Fibroblast of villous mesenchyme (primary cell): ENCODE data around the gene OR9G1. TPM values are rescaled to one million over a fixed set of nuclear protein-coding genes. Genes with fewer than 3 reads are reported as not detected.

Source experiments
- DNase-seq: peaks from one replicate; pipeline ENCODE4 v3.0.0-alpha.2; 2010; ENCODE audit warnings: low read depth
- H3K4me3 ChIP-seq: 2 replicates; pipeline ENCODE4 v1.5.1; 2011; ENCODE audit warnings: low read depth, mild to moderate bottlenecking, low read length
- CTCF ChIP-seq: IDR thresholded peaks from 2 replicates; pipeline ENCODE4 v1.5.1; 2012; ENCODE audit warnings: low read depth, mild to moderate bottlenecking, low read length; ENCODE audit not compliant: insufficient read depth
- total RNA-seq: library from RNA; depleted of rRNA; stranded (reverse); fragments of >200 nt; gene quantifications from 2 replicates; pipeline ENCODE4 v1.2.3, GENCODE V29; 2012

The OR9G1 gene
- total RNA-seq, 1 donor: not detected

- DNase-seq: no peak
- no peak for TF ChIP-seq CTCF
- no peak overlapping the region for H3K4me3 ChIP-seq
These were observed 1.5 kb downstream of the OR9G1 start for GRCh38 chr11:56700242-56700913.

GRCh38 chr11:56700914-56701485 lies 2.1 kb downstream of the OR9G1 start:
- DNase-seq: no peak
- no peak for TF ChIP-seq CTCF
- H3K4me3 ChIP-seq: no peak overlapping the region

- no peak for DNase-seq
- no peak overlapping the region for H3K4me3 ChIP-seq
- no peak for TF ChIP-seq CTCF
These were observed 7.0 kb downstream of the OR9G1 start for GRCh38 chr11:56705784-56706396.

GRCh38 chr11:56706486-56706885 lies 7.6 kb downstream of the OR9G1 start:
- DNase-seq: no peak
- no peak for TF ChIP-seq CTCF
- no peak overlapping the region for H3K4me3 ChIP-seq

GRCh38 chr11:56714206-56714605 lies 15.3 kb downstream of the OR9G1 start:
- DNase-seq: no peak
- TF ChIP-seq CTCF: no peak
- no peak overlapping the region for H3K4me3 ChIP-seq

GRCh38 chr11:56716379-56716854 lies 17.5 kb downstream of the OR9G1 start:
- TF ChIP-seq CTCF: no peak

More at GRCh38 chr11:56716379-56716854, 17.5 kb downstream of the OR9G1 start:
- H3K4me3 ChIP-seq: no peak overlapping the region
- no peak for DNase-seq
